PC-3 (cell line): ENCODE data around the gene NTNG1. TPM values are rescaled to one million over a fixed set of nuclear protein-coding genes. Genes with fewer than 3 reads are reported as not detected.

ENCODE experiments used
- ATAC-seq: fragments of 200-7000 bp; cut with Tn5 transposase; 2 replicates; pipeline ENCODE4 v1.9.1; 2020; ENCODE audit warnings: mild to moderate bottlenecking, moderate library complexity
- BruUV-seq: library from RNA; stranded (reverse); fragments of 400-500 nt; replicated peaks from 2 replicates; lab custom pipeline; 2021; lab: Mats Ljungman, UMichigan
- CTCF ChIA-PET: fragments of 300-600 bp; sonication (Branson Sonifier 250); formaldehyde crosslinking; loops from one replicate; lab custom pipeline; 2022; ENCODE audit warnings: antibody characterized with exemption; lab: Charles Lee
- POLR2A ChIA-PET: fragments of 300-600 bp; sonication (Branson Sonifier 250); formaldehyde crosslinking; loops from one replicate; lab custom pipeline; 2022; ENCODE audit warnings: antibody characterized with exemption; ENCODE audit not compliant: unreplicated experiment; lab: Charles Lee
- DNase-seq: peaks from one replicate; pipeline ENCODE4 v3.0.0-alpha.2; 2015
- H2AFZ ChIP-seq: fragments of 300-600 bp; sonication (generic); 2 replicates; pipeline ENCODE4 v1.6.0; 2016; ENCODE audit warnings: antibody characterized with exemption, low read length
- H3F3A ChIP-seq: fragments of 300-600 bp; sonication (generic); one replicate; pipeline ENCODE4 v1.6.0; 2017; ENCODE audit warnings: antibody characterized with exemption, low read length, control low read depth, mild to moderate bottlenecking; ENCODE audit not compliant: unreplicated experiment
- H3K27ac ChIP-seq: fragments of 300-600 bp; sonication (generic); 2 replicates; pipeline ENCODE4 v1.5.1; 2016; ENCODE audit warnings: mild to moderate bottlenecking, low read length
- H3K27me3 ChIP-seq: fragments of 300-600 bp; sonication (generic); 2 replicates; pipeline ENCODE4 v1.6.1; 2016; ENCODE audit warnings: low read length, mixed read lengths
- H3K36me3 ChIP-seq: fragments of 300-600 bp; sonication (generic); 2 replicates; pipeline ENCODE4 v1.6.1; 2016; ENCODE audit warnings: low read depth, mixed run types, low read length, mixed read lengths
- H3K4me1 ChIP-seq: fragments of 300-600 bp; sonication (generic); 2 replicates; pipeline ENCODE4 v1.5.1; 2016; ENCODE audit warnings: low read length; ENCODE audit not compliant: insufficient read depth
- H3K4me2 ChIP-seq: fragments of 300-600 bp; sonication (generic); 2 replicates; pipeline ENCODE4 v1.6.0; 2016; ENCODE audit warnings: low read length
- H3K4me3 ChIP-seq: fragments of 300-600 bp; sonication (generic); 2 replicates; pipeline ENCODE4 v1.5.1; 2016; ENCODE audit warnings: mild to moderate bottlenecking, low read length, mixed read lengths
- H3K79me2 ChIP-seq: fragments of 300-600 bp; sonication (generic); 2 replicates; pipeline ENCODE4 v1.6.1; 2017; ENCODE audit warnings: low read length, mixed read lengths
- H3K9ac ChIP-seq: fragments of 300-600 bp; sonication (generic); 2 replicates; pipeline ENCODE4 v1.6.0; 2016; ENCODE audit warnings: mild to moderate bottlenecking, low read length
- H3K9me2 ChIP-seq: fragments of 300-600 bp; sonication (generic); replicated peaks from 2 replicates; pipeline ENCODE4 v1.6.1; 2016; ENCODE audit warnings: mixed run types, low read length, mixed read lengths
- H3K9me3 ChIP-seq: fragments of 300-600 bp; sonication (generic); 2 replicates; pipeline ENCODE4 v1.6.1; 2016; ENCODE audit warnings: low read length, mixed read lengths
- H4K20me1 ChIP-seq: fragments of 300-600 bp; sonication (generic); 2 replicates; pipeline ENCODE4 v1.6.1; 2016; ENCODE audit warnings: low read length, mixed read lengths
- CTCF ChIP-seq: fragments of 300-600 bp; sonication (generic); conservative IDR thresholded peaks from 2 replicates; pipeline ENCODE4 v1.5.1; 2017; ENCODE audit warnings: antibody characterized with exemption, low read depth, mild to moderate bottlenecking, low read length
- EZH2 ChIP-seq: fragments of 300-600 bp; sonication (generic); IDR thresholded peaks from one replicate; pipeline ENCODE4 v1.6.1; 2017; ENCODE audit warnings: antibody characterized with exemption, mild to moderate bottlenecking, low read length; ENCODE audit not compliant: unreplicated experiment
- EZH2phosphoT487 ChIP-seq: fragments of 300-600 bp; sonication (generic); IDR thresholded peaks from 2 replicates; pipeline ENCODE4 v1.6.1; 2018; ENCODE audit warnings: mild to moderate bottlenecking, antibody characterized with exemption, low read length, borderline replicate concordance
- intact Hi-C: fragments of 100-400 bp; cut with micrococcal nuclease; formaldehyde crosslinking; loops from 2 replicates; pipeline ENCODE4 v1.9.0; 2023
- total RNA-seq: library from RNA; depleted of rRNA; stranded (reverse); fragments of >200 nt; gene quantifications from 2 replicates; pipeline ENCODE4 v1.2.3, GENCODE V29; 2014

Gene NTNG1
- total RNA-seq, 1 experiment from 2014 or later = 6.7 TPM

DNA sequence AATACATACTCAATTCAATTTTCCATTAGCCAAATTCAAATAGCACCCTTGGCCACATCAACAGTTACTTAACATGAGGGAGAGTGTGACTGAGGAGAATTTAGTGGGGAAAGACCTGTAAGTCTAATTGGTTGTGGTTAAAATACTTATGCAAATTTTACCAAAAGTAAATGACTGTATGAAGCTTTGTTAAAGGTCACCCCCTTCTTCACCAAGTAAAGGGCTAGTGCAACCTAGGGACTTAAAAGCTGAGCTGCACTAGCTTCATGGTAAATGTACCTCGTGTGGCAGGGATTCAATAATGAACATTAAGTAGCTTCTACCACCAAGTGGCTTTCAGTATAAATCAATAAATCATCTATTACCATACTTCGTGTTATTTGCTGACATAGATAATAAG is 372.0 kb downstream of the NTNG1 start:
- Histone ChIP-seq H3K9me3 (no peaks in the 10 kb centered on the region), H4K20me1 (no peaks in the 10 kb centered on the region), H3K27me3 (no peaks in the 10 kb centered on the region), H3K27ac (no peak overlapping the region), H3K4me1 (no peaks in the 10 kb centered on the region), H3F3A (no peaks in the 10 kb centered on the region), H3K36me3 (no peaks in the 10 kb centered on the region), H3K4me3 (no peak overlapping the region), H3K9me2 (no peaks in the 10 kb centered on the region), H3K4me2 (no peak overlapping the region), H3K79me2 (no peaks in the 10 kb centered on the region), H2AFZ (no peak overlapping the region), H3K9ac (no peak overlapping the region)
- no peak for DNase-seq
- no peak for ATAC-seq
- TF ChIP-seq EZH2 (no peak), EZH2phosphoT487 (no peak), CTCF (no peak)
- POLR2A ChIA-PET = no interaction called here
- CTCF ChIA-PET = interaction anchor here (0.6 to 0.7 kb wide), 2 partner anchors 16 to 583 kb away, joined by 3 to 8 read pairs; no protein-coding TSS in a partner anchor
- intact Hi-C loops = no loop called here
- no TSS peak for BruUV-seq

DNA sequence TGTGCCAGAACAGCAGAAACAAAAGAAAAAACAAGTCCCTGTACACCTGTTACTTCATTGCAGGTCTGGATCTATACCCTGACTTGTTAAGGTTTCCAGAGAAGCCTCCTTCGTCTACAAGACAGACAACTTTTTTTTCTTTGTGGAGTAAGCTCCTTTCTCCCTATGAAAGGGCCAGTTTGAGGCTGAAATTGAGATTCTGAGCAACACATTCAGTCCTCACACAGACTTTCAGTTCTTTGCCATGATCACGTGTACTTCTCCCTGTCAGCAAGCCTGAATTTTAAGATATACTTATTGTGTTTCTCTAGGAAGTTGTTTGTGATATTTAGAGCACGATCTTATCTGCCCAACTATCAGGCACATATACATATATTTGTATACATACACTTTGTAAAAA is 374.0 kb downstream of the NTNG1 start:
- Histone ChIP-seq H4K20me1 (no peaks in the 10 kb centered on the region), H3K27me3 (no peaks in the 10 kb centered on the region), H3K9me3 (no peaks in the 10 kb centered on the region), H3K9ac (no peak overlapping the region), H3F3A (no peaks in the 10 kb centered on the region), H3K36me3 (no peaks in the 10 kb centered on the region), H3K4me3 (no peak overlapping the region), H3K79me2 (no peaks in the 10 kb centered on the region), H3K9me2 (no peaks in the 10 kb centered on the region), H3K4me1 (no peaks in the 10 kb centered on the region), H2AFZ (no peak overlapping the region), H3K27ac (no peak overlapping the region), H3K4me2 (no peak overlapping the region)
- ATAC-seq (no peak), DNase-seq (no peak)
- ChIA-PET POLR2A (no interaction called here), CTCF (no interaction called here)
- BruUV-seq = no TSS peak
- TF ChIP-seq EZH2 (no peak), CTCF (no peak), EZH2phosphoT487 (no peak)
- intact Hi-C loops = no loop called here

GRCh38 chr1:107515702-107516101 is 374.9 kb downstream of the NTNG1 start:
- no peaks in the 10 kb centered on the region for H4K20me1 ChIP-seq
- ATAC-seq = no peak
- ChIA-PET CTCF (interaction anchor here (0.6 kb wide), 1 partner anchor 190 kb away, joined by 3 read pairs; no protein-coding TSS in a partner anchor), POLR2A (no interaction called here)
- no peak overlapping the region for H3K9ac ChIP-seq
- no peaks in the 10 kb centered on the region for H3K9me3 ChIP-seq
- H3K36me3 ChIP-seq = no peaks in the 10 kb centered on the region
- TF ChIP-seq CTCF (no peak), EZH2 (no peak), EZH2phosphoT487 (no peak)
- no TSS peak for BruUV-seq
- no peak overlapping the region for H3K4me3 ChIP-seq
- H3K79me2 ChIP-seq = no peaks in the 10 kb centered on the region
- H3F3A ChIP-seq = no peaks in the 10 kb centered on the region
- H3K4me2 ChIP-seq = no peak overlapping the region
- no peak for DNase-seq
- no peaks in the 10 kb centered on the region for H3K9me2 ChIP-seq
- no peak overlapping the region for H3K27ac ChIP-seq
- intact Hi-C loops = no loop called here
- H2AFZ ChIP-seq = no peak overlapping the region
- H3K4me1 ChIP-seq = no peaks in the 10 kb centered on the region
- no peaks in the 10 kb centered on the region for H3K27me3 ChIP-seq
